Lower leg skin (tissue), 3 donors: ENCODE measurements around the gene ACOXL.

Experiments
- POLR2A ChIP-seq, 2 donors: fragments of 450-650 bp; IDR thresholded peaks; one replicate each; pipeline ENCODE4 v1.6.1; 2016 to 2017; ENCODE audit warnings: antibody characterized with exemption in 2 of 2, mild to moderate bottlenecking in 1 of 2, moderate library complexity in 1 of 2
- TF ChIP-seq, protein P1 (sequence below), 3 donors: fragments of 450-650 bp; IDR thresholded peaks; one replicate each; pipeline ENCODE4 v1.5.1; 2016; ENCODE audit warnings: antibody characterized with exemption in 3 of 3, mild to moderate bottlenecking in 3 of 3, moderate library complexity in 2 of 3

GRCh38 chr2:111058264-111058663 is 325.9 kb downstream of the ACOXL start:
- no peak for TF ChIP-seq POLR2A (IDR thresholded peaks at IDR 0.05)
- TF ChIP-seq, protein P1, sequence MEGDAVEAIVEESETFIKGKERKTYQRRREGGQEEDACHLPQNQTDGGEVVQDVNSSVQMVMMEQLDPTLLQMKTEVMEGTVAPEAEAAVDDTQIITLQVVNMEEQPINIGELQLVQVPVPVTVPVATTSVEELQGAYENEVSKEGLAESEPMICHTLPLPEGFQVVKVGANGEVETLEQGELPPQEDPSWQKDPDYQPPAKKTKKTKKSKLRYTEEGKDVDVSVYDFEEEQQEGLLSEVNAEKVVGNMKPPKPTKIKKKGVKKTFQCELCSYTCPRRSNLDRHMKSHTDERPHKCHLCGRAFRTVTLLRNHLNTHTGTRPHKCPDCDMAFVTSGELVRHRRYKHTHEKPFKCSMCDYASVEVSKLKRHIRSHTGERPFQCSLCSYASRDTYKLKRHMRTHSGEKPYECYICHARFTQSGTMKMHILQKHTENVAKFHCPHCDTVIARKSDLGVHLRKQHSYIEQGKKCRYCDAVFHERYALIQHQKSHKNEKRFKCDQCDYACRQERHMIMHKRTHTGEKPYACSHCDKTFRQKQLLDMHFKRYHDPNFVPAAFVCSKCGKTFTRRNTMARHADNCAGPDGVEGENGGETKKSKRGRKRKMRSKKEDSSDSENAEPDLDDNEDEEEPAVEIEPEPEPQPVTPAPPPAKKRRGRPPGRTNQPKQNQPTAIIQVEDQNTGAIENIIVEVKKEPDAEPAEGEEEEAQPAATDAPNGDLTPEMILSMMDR (IDR thresholded peaks at IDR 0.05), result no peak
